MCF 10A (cell line): ENCODE measurements around the gene C6orf141. TPM values are rescaled to one million over a fixed set of nuclear protein-coding genes. Genes with fewer than 3 reads are reported as not detected.

ENCODE experiments used
- BruUV-seq: library from RNA; stranded (reverse); fragments of 400-500 nt; replicated peaks from 2 replicates; lab custom pipeline; 2021; lab: Mats Ljungman, UMichigan
- CTCF ChIA-PET: fragments of 300-600 bp; sonication (Branson Sonifier 250); formaldehyde crosslinking; extraction: SDS; loops from one replicate; lab custom pipeline; 2021; ENCODE audit warnings: antibody characterized with exemption, inconsistent platforms; lab: Yijun Ruan, JAX
- POLR2A ChIA-PET: fragments of 300-600, 350-650 bp; sonication (Branson Sonifier 250); formaldehyde crosslinking; extraction: SDS; loops from one replicate; lab custom pipeline; 2020; ENCODE audit warnings: antibody characterized with exemption, inconsistent platforms; lab: Yijun Ruan, JAX
- DNase-seq: peaks from one replicate; pipeline ENCODE4 v3.0.0-alpha.2; 2018; ENCODE audit not compliant: unreplicated experiment
- H3K27ac Mint-ChIP-seq: one replicate; pipeline ENCODE4 v1.8.0; 2022; ENCODE audit warnings: mild to moderate bottlenecking, low read depth, mixed read lengths; ENCODE audit not compliant: unreplicated experiment
- H3K27me3 Mint-ChIP-seq: one replicate; pipeline ENCODE4 v1.8.0; 2022; ENCODE audit warnings: mixed read lengths; ENCODE audit not compliant: insufficient read depth, unreplicated experiment
- H3K36me3 Mint-ChIP-seq: one replicate; pipeline ENCODE4 v1.8.0; 2022; ENCODE audit warnings: mild to moderate bottlenecking, moderate library complexity, mixed read lengths; ENCODE audit not compliant: insufficient read depth, unreplicated experiment
- H3K4me1 Mint-ChIP-seq: one replicate; pipeline ENCODE4 v1.8.0; 2022; ENCODE audit warnings: mixed read lengths; ENCODE audit not compliant: insufficient read depth, unreplicated experiment
- H3K4me3 Mint-ChIP-seq: one replicate; pipeline ENCODE4 v1.8.0; 2022; ENCODE audit warnings: mild to moderate bottlenecking, moderate library complexity, mixed read lengths; ENCODE audit not compliant: unreplicated experiment
- H3K9me3 Mint-ChIP-seq: one replicate; pipeline ENCODE4 v1.8.0; 2022; ENCODE audit warnings: mixed read lengths; ENCODE audit not compliant: unreplicated experiment
- intact Hi-C: fragments of 100-400 bp; cut with micrococcal nuclease; formaldehyde crosslinking; loops from 2 replicates; pipeline ENCODE4 v1.14.1; 2022
- total RNA-seq: library from RNA; stranded (reverse); gene quantifications from 2 replicates; pipeline ENCODE4 v1.2.3, GENCODE V29; 2022
- TF ChIP-seq, protein P1 (sequence below): fragments of 200-600 bp; IDR thresholded peaks from one replicate; pipeline ENCODE4 v1.8.0; 2022; ENCODE audit warnings: antibody characterized with exemption, mild to moderate bottlenecking; ENCODE audit not compliant: unreplicated experiment

C6orf141 gene
- total RNA-seq, 1 experiment from 2014 or later = 29.9 TPM

DNA sequence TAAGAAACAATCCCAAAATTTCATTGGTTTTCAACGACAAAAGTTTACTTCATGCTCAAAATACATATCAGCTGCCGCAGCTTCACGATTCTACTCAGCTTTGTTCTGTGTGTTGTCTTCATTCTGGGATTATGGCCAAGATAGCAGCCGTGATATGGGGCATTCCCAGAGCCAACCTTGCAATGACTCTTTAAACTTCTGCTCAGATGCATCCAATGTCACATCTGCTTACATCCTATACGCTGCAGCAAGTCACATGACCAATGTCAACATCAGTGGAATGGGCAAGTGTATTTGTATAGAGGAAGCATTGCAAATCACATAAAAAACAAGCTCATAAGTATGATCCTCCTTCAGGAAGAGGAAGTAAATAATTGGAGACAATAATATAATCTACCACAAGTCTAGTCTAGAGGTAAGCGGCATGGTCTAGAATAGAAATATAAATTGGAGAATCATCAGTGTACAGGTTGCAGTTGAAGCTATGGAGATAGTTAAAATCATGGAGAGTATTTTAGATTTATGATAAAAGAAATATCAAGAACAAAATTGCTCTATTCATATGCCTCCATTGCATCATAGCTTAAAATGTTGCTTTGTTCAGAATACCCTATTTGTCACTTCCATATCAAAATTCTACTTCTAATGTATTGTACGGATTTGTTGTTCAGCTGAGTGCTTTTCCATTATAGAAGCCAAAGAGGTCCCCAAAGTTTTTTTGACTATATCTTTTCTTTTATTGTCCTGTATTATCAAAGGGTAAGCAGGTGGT is 7.2 kb upstream of the C6orf141 start:
- Mint-ChIP-seq H3K27ac (no peak overlapping the region), H3K27me3 (no peaks in the 10 kb centered on the region), H3K4me3 (no peak overlapping the region), H3K36me3 (no peaks in the 10 kb centered on the region), H3K4me1 (peaks cover 8% of the 10 kb centered on the region), H3K9me3 (no peaks in the 10 kb centered on the region)
- intact Hi-C loops = no loop called here
- no peak for DNase-seq
- CTCF ChIA-PET = interaction anchor here (0.7 to 5.2 kb wide), 7 partner anchors 8 to 795 kb away, joined by 4 to 41 read pairs (median 13); partner anchors contain the start of gene C6orf141
- BruUV-seq = no TSS peak
- POLR2A ChIA-PET = interaction anchor here (1.0 to 5.4 kb wide), 2 partner anchors 9 to 14 kb away, joined by 4 to 216 read pairs; partner anchors contain the start of gene C6orf141
- TF ChIP-seq, protein P1, sequence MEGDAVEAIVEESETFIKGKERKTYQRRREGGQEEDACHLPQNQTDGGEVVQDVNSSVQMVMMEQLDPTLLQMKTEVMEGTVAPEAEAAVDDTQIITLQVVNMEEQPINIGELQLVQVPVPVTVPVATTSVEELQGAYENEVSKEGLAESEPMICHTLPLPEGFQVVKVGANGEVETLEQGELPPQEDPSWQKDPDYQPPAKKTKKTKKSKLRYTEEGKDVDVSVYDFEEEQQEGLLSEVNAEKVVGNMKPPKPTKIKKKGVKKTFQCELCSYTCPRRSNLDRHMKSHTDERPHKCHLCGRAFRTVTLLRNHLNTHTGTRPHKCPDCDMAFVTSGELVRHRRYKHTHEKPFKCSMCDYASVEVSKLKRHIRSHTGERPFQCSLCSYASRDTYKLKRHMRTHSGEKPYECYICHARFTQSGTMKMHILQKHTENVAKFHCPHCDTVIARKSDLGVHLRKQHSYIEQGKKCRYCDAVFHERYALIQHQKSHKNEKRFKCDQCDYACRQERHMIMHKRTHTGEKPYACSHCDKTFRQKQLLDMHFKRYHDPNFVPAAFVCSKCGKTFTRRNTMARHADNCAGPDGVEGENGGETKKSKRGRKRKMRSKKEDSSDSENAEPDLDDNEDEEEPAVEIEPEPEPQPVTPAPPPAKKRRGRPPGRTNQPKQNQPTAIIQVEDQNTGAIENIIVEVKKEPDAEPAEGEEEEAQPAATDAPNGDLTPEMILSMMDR = no peak

GRCh38 chr6:49546331-49546730 is 4.1 kb upstream of the C6orf141 start:
- intact Hi-C loops = no loop called here

GRCh38 chr6:49548613-49549304 is 1.7 kb upstream of the C6orf141 start:
- no peaks in the 10 kb centered on the region for H3K27me3 Mint-ChIP-seq
- H3K9me3 Mint-ChIP-seq = no peaks in the 10 kb centered on the region
- no peak overlapping the region for H3K4me3 Mint-ChIP-seq
- intact Hi-C loops = no loop called here
- peaks cover 4% of the 10 kb centered on the region for H3K36me3 Mint-ChIP-seq
- ChIA-PET POLR2A (interaction anchor here (2.0 to 5.7 kb wide), 2 partner anchors 7 to 11 kb away, joined by 8 to 216 read pairs; no protein-coding TSS in a partner anchor), CTCF (interaction anchor here (0.6 to 2.3 kb wide), 6 partner anchors 9 to 1873 kb away, joined by 3 to 32 read pairs (median 4); no protein-coding TSS in a partner anchor)
- TF ChIP-seq, protein P1 = no peak
- H3K27ac Mint-ChIP-seq = no peak overlapping the region
- BruUV-seq = no TSS peak
- no peak for DNase-seq
- peaks cover 21% of the 10 kb centered on the region for H3K4me1 Mint-ChIP-seq

More at GRCh38 chr6:49546331-49546730, 4.1 kb upstream of the C6orf141 start:
- Mint-ChIP-seq H3K27me3 (no peaks in the 10 kb centered on the region), H3K27ac (no peak overlapping the region), H3K4me1 (peaks cover 6% of the 10 kb centered on the region), H3K9me3 (no peaks in the 10 kb centered on the region), H3K4me3 (no peak overlapping the region), H3K36me3 (no peaks in the 10 kb centered on the region)
- ChIA-PET POLR2A (interaction anchor here (0.6 to 1.3 kb wide), 2 partner anchors 12 to 65 kb away, joined by 3 read pairs; no protein-coding TSS in a partner anchor), CTCF (interaction anchor here (0.6 to 0.7 kb wide), 2 partner anchors 11 to 22 kb away, joined by 4 read pairs; no protein-coding TSS in a partner anchor)
- no peak for DNase-seq
- TF ChIP-seq, protein P1 = no peak
- no TSS peak for BruUV-seq
